Uterus (tissue), 4 donors: ENCODE measurements around the gene SAMM50. TPM values are rescaled to one million over a fixed set of nuclear protein-coding genes. Genes with fewer than 3 reads are reported as not detected.
A peak's percentile ranks its signal among the peaks of the same experiment; 100 is the strongest.

Source experiments
- DNase-seq, 2 donors: peaks; one replicate each; pipeline ENCODE4 v3.0.0-alpha.2; 2019 to 2020
- H3K27ac ChIP-seq, 2 donors: fragments of 200-600 bp; sonication (generic); 1 replicate in 1 of 2; 2 replicates in 1 of 2; pipeline ENCODE4 v1.5.1; 2016 to 2018
- H3K27me3 ChIP-seq, 2 donors: fragments of 200-600 bp; sonication (generic); one replicate each; pipeline ENCODE4 v1.5.1; 2018 to 2019; ENCODE audit warnings: control low read depth in 1 of 2
- H3K36me3 ChIP-seq, 2 donors: fragments of 200-600 bp; sonication (generic); one replicate each; pipeline ENCODE4 v1.5.1; 2019; ENCODE audit warnings: control low read depth in 1 of 2
- H3K4me1 ChIP-seq, 2 donors: fragments of 200-600 bp; sonication (generic); one replicate each; pipeline ENCODE4 v1.5.1; 2018 to 2019; ENCODE audit warnings: control low read depth in 1 of 2
- H3K4me3 ChIP-seq, 2 donors: fragments of 200-600 bp; sonication (generic); 1 replicate in 1 of 2; 2 replicates in 1 of 2; pipeline ENCODE4 v1.5.1; 2018 to 2019; ENCODE audit warnings: mild to moderate bottlenecking in 1 of 2
- H3K9me3 ChIP-seq, 2 donors: fragments of 200-600 bp; sonication (generic); one replicate each; pipeline ENCODE4 v1.5.1; 2019; ENCODE audit warnings: control low read depth in 1 of 2
- POLR2A ChIP-seq, 2 donors: fragments of 450-650 bp; IDR thresholded peaks; one replicate each; pipeline ENCODE4 v1.6.1; 2016; ENCODE audit warnings: antibody characterized with exemption in 2 of 2, mild to moderate bottlenecking in 1 of 2, moderate library complexity in 1 of 2
- intact Hi-C: fragments of 100-400 bp; cut with DNase I; formaldehyde crosslinking; loops from one replicate; pipeline ENCODE4 v1.15.1; 2023; ENCODE audit warnings: low total_unique reads
- total RNA-seq, 4 donors: library from RNA; depleted of rRNA in 3 of 4; stranded (reverse); fragments of >200 nt in 3 of 4; gene quantifications; one replicate each; pipeline versions ENCODE4 v1.1.0 to v1.2.4, GENCODE V29; 2014 to 2023
- TF ChIP-seq, protein P1 (sequence below), 4 experiments: fragments of 200-600 bp in 2 of 4; fragments of 450-650 bp in 2 of 4; sonication (generic) in 2 of 4; IDR thresholded peaks; one replicate each; pipeline ENCODE4 v1.5.1; 2016 to 2019; ENCODE audit warnings: antibody characterized with exemption in 4 of 4, mild to moderate bottlenecking in 2 of 4, moderate library complexity in 1 of 4
- donor health status: DM: yes; HTN: yes; CAD: no.

The SAMM50 gene
- total RNA-seq, 4 donors from 2014 or later: 16.2 to 58.2 (median 24.8) TPM

DNA sequence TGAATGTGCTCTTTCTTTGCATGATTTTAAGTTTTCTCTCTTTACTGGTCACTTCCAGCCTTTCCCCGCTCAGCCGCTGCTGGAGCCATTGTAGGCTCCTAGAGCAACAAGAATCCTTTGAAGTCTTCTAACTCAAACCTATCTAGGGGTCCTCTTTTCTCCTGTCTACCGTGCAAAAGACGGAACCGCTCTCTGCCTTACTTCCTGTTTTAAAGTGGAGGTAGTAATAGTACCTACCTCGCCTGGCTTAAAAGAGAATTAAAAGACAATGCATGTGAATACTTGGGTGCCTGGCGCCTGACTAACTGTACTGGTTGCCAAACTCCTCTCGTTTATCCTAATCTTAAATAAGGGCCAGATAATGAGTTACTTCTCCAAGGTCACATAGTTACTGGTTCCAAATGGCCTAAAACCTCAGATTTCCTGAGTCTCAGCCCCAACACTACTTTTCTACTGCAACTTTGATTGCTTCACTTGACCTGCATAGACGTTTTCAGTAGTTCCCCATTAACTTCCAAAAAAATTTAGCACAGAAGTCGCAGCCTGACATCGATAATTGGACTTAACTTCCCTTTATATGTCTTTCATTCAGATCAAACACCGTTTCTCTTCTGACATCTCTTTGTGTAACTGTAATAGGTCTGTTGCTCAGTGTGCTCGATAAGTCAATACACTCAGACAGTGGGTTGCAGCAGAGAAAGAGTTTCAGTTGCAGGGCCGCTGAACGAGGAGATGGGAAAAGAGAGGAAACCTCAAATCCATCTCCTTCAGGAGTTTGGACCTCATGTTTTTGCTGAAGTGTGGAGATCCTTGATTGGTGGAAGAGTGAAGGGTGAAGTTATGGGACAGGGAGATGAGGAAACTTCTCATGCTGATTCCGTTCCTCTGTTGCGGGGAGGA lies 891 bp downstream of the SAMM50 start:
- H3K27ac ChIP-seq: peak overlapping the region in 1 of 2 donors; percentile 64
- H3K4me3 ChIP-seq: peak overlapping the region; percentile 90 to 92
- intact Hi-C loops: no loop called here
- peaks cover 0 to 11% of the 10 kb centered on the region in 2 donors for H3K4me1 ChIP-seq
- DNase-seq: no peak
- H3K36me3 ChIP-seq: no peaks in the 10 kb centered on the region
- H3K27me3 ChIP-seq: no peaks in the 10 kb centered on the region
- TF ChIP-seq, protein P1, sequence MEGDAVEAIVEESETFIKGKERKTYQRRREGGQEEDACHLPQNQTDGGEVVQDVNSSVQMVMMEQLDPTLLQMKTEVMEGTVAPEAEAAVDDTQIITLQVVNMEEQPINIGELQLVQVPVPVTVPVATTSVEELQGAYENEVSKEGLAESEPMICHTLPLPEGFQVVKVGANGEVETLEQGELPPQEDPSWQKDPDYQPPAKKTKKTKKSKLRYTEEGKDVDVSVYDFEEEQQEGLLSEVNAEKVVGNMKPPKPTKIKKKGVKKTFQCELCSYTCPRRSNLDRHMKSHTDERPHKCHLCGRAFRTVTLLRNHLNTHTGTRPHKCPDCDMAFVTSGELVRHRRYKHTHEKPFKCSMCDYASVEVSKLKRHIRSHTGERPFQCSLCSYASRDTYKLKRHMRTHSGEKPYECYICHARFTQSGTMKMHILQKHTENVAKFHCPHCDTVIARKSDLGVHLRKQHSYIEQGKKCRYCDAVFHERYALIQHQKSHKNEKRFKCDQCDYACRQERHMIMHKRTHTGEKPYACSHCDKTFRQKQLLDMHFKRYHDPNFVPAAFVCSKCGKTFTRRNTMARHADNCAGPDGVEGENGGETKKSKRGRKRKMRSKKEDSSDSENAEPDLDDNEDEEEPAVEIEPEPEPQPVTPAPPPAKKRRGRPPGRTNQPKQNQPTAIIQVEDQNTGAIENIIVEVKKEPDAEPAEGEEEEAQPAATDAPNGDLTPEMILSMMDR (IDR thresholded peaks at IDR 0.05): no peak
- no peak for TF ChIP-seq POLR2A (IDR thresholded peaks at IDR 0.05)
- no peaks in the 10 kb centered on the region for H3K9me3 ChIP-seq

- H3K27me3 ChIP-seq: no peaks in the 10 kb centered on the region
- intact Hi-C loops: no loop called here
- H3K27ac ChIP-seq: no peak overlapping the region
- no peaks in the 10 kb centered on the region for H3K9me3 ChIP-seq
- H3K36me3 ChIP-seq: no peaks in the 10 kb centered on the region
- peaks cover 0 to 11% of the 10 kb centered on the region in 2 donors for H3K4me1 ChIP-seq
- DNase-seq: peak in 1 of 2 donors; percentile 33
- no peak overlapping the region for H3K4me3 ChIP-seq
- TF ChIP-seq, protein P1 (IDR thresholded peaks at IDR 0.05): no peak
- no peak for TF ChIP-seq POLR2A (IDR thresholded peaks at IDR 0.05)
These were observed 1.7 kb downstream of the SAMM50 start for GRCh38 chr22:43956805-43957463.

- Histone ChIP-seq H3K9me3 (no peaks in the 10 kb centered on the region), H3K27me3 (no peaks in the 10 kb centered on the region), H3K27ac (no peak overlapping the region), H3K36me3 (no peaks in the 10 kb centered on the region), H3K4me1 (peaks cover 0 to 11% of the 10 kb centered on the region in 2 donors), H3K4me3 (no peak overlapping the region)
- intact Hi-C loops: no loop called here
- DNase-seq: no peak
- TF ChIP-seq, protein P1 (IDR thresholded peaks at IDR 0.05): no peak
- TF ChIP-seq POLR2A (IDR thresholded peaks at IDR 0.05): no peak
These were observed 2.6 kb downstream of the SAMM50 start for GRCh38 chr22:43957871-43958270.

- intact Hi-C loops: no loop called here
- Histone ChIP-seq H3K4me1 (no peaks in the 10 kb centered on the region), H3K27ac (no peak overlapping the region), H3K27me3 (no peaks in the 10 kb centered on the region), H3K36me3 (no peaks in the 10 kb centered on the region), H3K9me3 (no peaks in the 10 kb centered on the region), H3K4me3 (no peak overlapping the region)
- no peak for TF ChIP-seq POLR2A (IDR thresholded peaks at IDR 0.05)
- TF ChIP-seq, protein P1 (IDR thresholded peaks at IDR 0.05): no peak
- DNase-seq: no peak
These were observed 9.1 kb downstream of the SAMM50 start for GRCh38 chr22:43964314-43964857.

DNA sequence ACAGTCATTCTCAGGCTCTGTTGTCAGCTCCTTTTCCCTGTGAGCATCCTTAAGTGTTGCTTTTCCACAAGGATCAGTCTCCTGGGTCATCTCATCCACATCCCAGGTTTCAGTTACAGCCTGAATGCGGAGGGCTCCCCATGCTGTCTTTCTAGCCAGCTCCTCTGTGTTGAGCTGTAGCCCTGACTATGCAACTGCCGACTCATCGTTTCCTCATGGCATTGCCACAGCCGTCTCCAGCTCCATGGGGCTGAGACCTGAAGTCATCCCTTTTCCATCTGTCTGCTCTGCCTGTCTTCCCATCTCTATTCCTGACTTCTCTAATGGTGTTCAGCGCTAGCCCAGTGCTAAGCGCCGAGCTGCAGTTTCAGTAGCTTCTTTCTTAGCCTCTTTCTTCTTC lies 11.8 kb downstream of the SAMM50 start:
- H3K27ac ChIP-seq: no peak overlapping the region
- H3K36me3 ChIP-seq: no peaks in the 10 kb centered on the region
- H3K4me3 ChIP-seq: no peak overlapping the region
- H3K4me1 ChIP-seq: no peaks in the 10 kb centered on the region
- intact Hi-C loops: no loop called here
- DNase-seq: no peak
- H3K27me3 ChIP-seq: no peaks in the 10 kb centered on the region
- TF ChIP-seq, protein P1 (IDR thresholded peaks at IDR 0.05): no peak
- no peak for TF ChIP-seq POLR2A (IDR thresholded peaks at IDR 0.05)
- H3K9me3 ChIP-seq: no peaks in the 10 kb centered on the region
